Keratinocyte (primary cell): ENCODE results near the gene DOCK1. TPM values are rescaled to one million over a fixed set of nuclear protein-coding genes. Genes with fewer than 3 reads are reported as not detected.

Source experiments
- DNase-seq: peaks from one replicate; pipeline ENCODE4 v3.0.0-alpha.2; 2011; ENCODE audit warnings: low read depth, missing footprints, low spot score
- FAIRE-seq: peaks from 2 replicates; lab custom pipeline; 2011; peaks lifted over from hg19 to GRCh38; lab: Jason Lieb, UNC
- H2AFZ ChIP-seq: 2 replicates; pipeline ENCODE4 v1.6.0; 2012; ENCODE audit warnings: low read length, control low read depth, inconsistent platforms; ENCODE audit not compliant: control insufficient read depth
- H3K27ac ChIP-seq: 2 replicates; pipeline ENCODE4 v1.5.1; 2011; ENCODE audit warnings: low read length; ENCODE audit not compliant: control insufficient read depth, insufficient read depth
- H3K27me3 ChIP-seq: 3 replicates; pipeline ENCODE4 v1.6.0; 2011; ENCODE audit warnings: low read length; ENCODE audit not compliant: control insufficient read depth, insufficient read depth; ENCODE audit errors: extremely low read depth
- H3K36me3 ChIP-seq, 2 experiments: 2 replicates in 1 of 2; 3 replicates in 1 of 2; pipeline ENCODE4 v1.5.1; 2011; ENCODE audit warnings: low read length in 2 of 2, mild to moderate bottlenecking in 1 of 2; ENCODE audit not compliant: control insufficient read depth in 2 of 2, insufficient read depth in 2 of 2; ENCODE audit errors: extremely low read depth in 1 of 2
- H3K4me1 ChIP-seq: 3 replicates; pipeline ENCODE4 v1.5.1; 2011; ENCODE audit warnings: low read length; ENCODE audit not compliant: control insufficient read depth, insufficient read depth; ENCODE audit errors: extremely low read depth
- H3K4me2 ChIP-seq: 3 replicates; pipeline ENCODE4 v1.6.0; 2011; ENCODE audit warnings: low read depth, low read length; ENCODE audit not compliant: control insufficient read depth, insufficient read depth; ENCODE audit errors: extremely low read depth
- H3K4me3 ChIP-seq, 3 experiments: fragments of 200-600 bp in 1 of 3; sonication (generic) in 1 of 3; 2 replicates in 2 of 3; 3 replicates in 1 of 3; pipeline ENCODE4 v1.5.1; 2011 to 2016; ENCODE audit warnings: low read length in 3 of 3, mild to moderate bottlenecking in 3 of 3, control low read depth in 2 of 3, inconsistent platforms in 1 of 3, low read depth in 1 of 3, mixed read lengths in 1 of 3, mixed run types in 1 of 3, moderate library complexity in 1 of 3; ENCODE audit not compliant: control insufficient read depth in 2 of 3, insufficient read depth in 2 of 3; ENCODE audit errors: extremely low read depth in 1 of 3
- H3K79me2 ChIP-seq: 2 replicates; pipeline ENCODE4 v1.6.0; 2012; ENCODE audit warnings: low read length; ENCODE audit not compliant: control insufficient read depth, insufficient read depth
- H3K9ac ChIP-seq: 3 replicates; pipeline ENCODE4 v1.6.0; 2011; ENCODE audit warnings: low read length; ENCODE audit not compliant: control insufficient read depth, insufficient read depth; ENCODE audit errors: extremely low read depth
- H3K9me1 ChIP-seq: 3 replicates; pipeline ENCODE4 v1.6.0; 2011; ENCODE audit warnings: low read length; ENCODE audit not compliant: control insufficient read depth, insufficient read depth; ENCODE audit errors: extremely low read depth
- H3K9me3 ChIP-seq: 2 replicates; pipeline ENCODE4 v1.5.1; 2012; ENCODE audit warnings: low read depth, low read length; ENCODE audit not compliant: control insufficient read depth
- H4K20me1 ChIP-seq: 3 replicates; pipeline ENCODE4 v1.6.0; 2011; ENCODE audit warnings: low read length; ENCODE audit not compliant: control insufficient read depth, insufficient read depth; ENCODE audit errors: extremely low read depth
- CTCF ChIP-seq, 3 experiments: IDR thresholded peaks in 1 of 3; conservative IDR thresholded peaks in 1 of 3; optimal IDR thresholded peaks in 1 of 3; 2 replicates in 2 of 3; 3 replicates in 1 of 3; pipeline versions ENCODE3 to v1.5.1; 2011; ENCODE audit warnings: low read length in 3 of 3, mild to moderate bottlenecking in 3 of 3, moderate library complexity in 2 of 3, control low read depth in 1 of 3, inconsistent platforms in 1 of 3; ENCODE audit not compliant: insufficient read depth in 2 of 3; ENCODE audit errors: extremely low read depth in 1 of 3
- EZH2 ChIP-seq: IDR thresholded peaks from one replicate; pipeline ENCODE4 v1.6.1; 2012; ENCODE audit warnings: inconsistent platforms, mild to moderate bottlenecking, low read length, moderate library complexity
- dilution Hi-C: fragments of 300-500 bp; cut with MboI; formaldehyde crosslinking; loops from one replicate; pipeline ENCODE4 v1.7.0; 2020; ENCODE audit warnings: low sequenced_read_pairs; ENCODE audit not compliant: extremely low pct_ligation_motif_present
- polyA plus RNA-seq, 5 experiments: library from polyadenylated mRNA; depleted of rRNA in 3 of 5; stranded (reverse) in 3 of 5; stranded (forward) in 1 of 5; unstranded in 1 of 5; fragments of >200 nt; gene quantifications; 1 replicate in 1 of 5; 2 replicates in 3 of 5; 3 replicates in 1 of 5; pipeline versions ENCODE4 v1.2.1 to v1.2.3, GENCODE V29; 2011 to 2012; ENCODE audit warnings: missing spikeins in 2 of 5, low read depth in 1 of 5, low replicate concordance in 1 of 5

The DOCK1 gene
- polyA plus RNA-seq, 1 donor (not counting 4 experiments of a cell fraction or from before 2014, with no cell fraction given) = 15.7 TPM

- H3K9ac ChIP-seq = no peak overlapping the region
- H4K20me1 ChIP-seq = peaks cover 3% of the 10 kb centered on the region
- H3K9me1 ChIP-seq = peaks cover 6% of the 10 kb centered on the region
- no peak overlapping the region for H3K27ac ChIP-seq
- no peaks in the 10 kb centered on the region for H3K27me3 ChIP-seq
- no peaks in the 10 kb centered on the region for H3K79me2 ChIP-seq
- no peak overlapping the region for H2AFZ ChIP-seq
- no peak for TF ChIP-seq EZH2
- no peak for TF ChIP-seq CTCF (optimal IDR thresholded peaks at IDR 0.05 in 1 of 3, IDR thresholded peaks at IDR 0.05 in 1 of 3, conservative IDR thresholded peaks at IDR 0.05 in 1 of 3; ENCODE audit: extremely low read depth in 1 of 3, insufficient read depth in 2 of 3, low read length in 3 of 3)
- no peak overlapping the region for H3K4me2 ChIP-seq
- DNase-seq = no peak
- peaks cover 6% of the 10 kb centered on the region for H3K4me1 ChIP-seq
- no peaks in the 10 kb centered on the region for H3K9me3 ChIP-seq
- H3K4me3 ChIP-seq = no peak overlapping the region
- no peak for FAIRE-seq
- dilution Hi-C loops = no loop called here
- H3K36me3 ChIP-seq = peaks cover 10 to 18% of the 10 kb centered on the region in 2 experiments
Observed at GRCh38 chr10:127018298-127018650, 113.0 kb downstream of the DOCK1 start.

GRCh38 chr10:127018766-127019165 lies 113.5 kb downstream of the DOCK1 start:
- Histone ChIP-seq H3K36me3 (peaks cover 11 to 21% of the 10 kb centered on the region in 2 experiments), H3K4me1 (peaks cover under 1% of the 10 kb centered on the region), H3K27ac (no peak overlapping the region), H3K9me3 (no peaks in the 10 kb centered on the region), H3K9me1 (peaks cover under 1% of the 10 kb centered on the region), H4K20me1 (peaks cover 3% of the 10 kb centered on the region), H3K9ac (no peak overlapping the region), H3K4me3 (no peak overlapping the region), H2AFZ (no peak overlapping the region), H3K27me3 (no peaks in the 10 kb centered on the region), H3K79me2 (no peaks in the 10 kb centered on the region), H3K4me2 (no peak overlapping the region)
- no peak for DNase-seq
- no peak for FAIRE-seq
- dilution Hi-C loops = no loop called here
- TF ChIP-seq CTCF (optimal IDR thresholded peaks at IDR 0.05 in 1 of 3, IDR thresholded peaks at IDR 0.05 in 1 of 3, conservative IDR thresholded peaks at IDR 0.05 in 1 of 3; ENCODE audit: extremely low read depth in 1 of 3, insufficient read depth in 2 of 3, low read length in 3 of 3) = no peak
- TF ChIP-seq EZH2 = no peak
